ENCODE measurements around the gene TP53BP2.

- TF ChIP-seq, protein P1, sequence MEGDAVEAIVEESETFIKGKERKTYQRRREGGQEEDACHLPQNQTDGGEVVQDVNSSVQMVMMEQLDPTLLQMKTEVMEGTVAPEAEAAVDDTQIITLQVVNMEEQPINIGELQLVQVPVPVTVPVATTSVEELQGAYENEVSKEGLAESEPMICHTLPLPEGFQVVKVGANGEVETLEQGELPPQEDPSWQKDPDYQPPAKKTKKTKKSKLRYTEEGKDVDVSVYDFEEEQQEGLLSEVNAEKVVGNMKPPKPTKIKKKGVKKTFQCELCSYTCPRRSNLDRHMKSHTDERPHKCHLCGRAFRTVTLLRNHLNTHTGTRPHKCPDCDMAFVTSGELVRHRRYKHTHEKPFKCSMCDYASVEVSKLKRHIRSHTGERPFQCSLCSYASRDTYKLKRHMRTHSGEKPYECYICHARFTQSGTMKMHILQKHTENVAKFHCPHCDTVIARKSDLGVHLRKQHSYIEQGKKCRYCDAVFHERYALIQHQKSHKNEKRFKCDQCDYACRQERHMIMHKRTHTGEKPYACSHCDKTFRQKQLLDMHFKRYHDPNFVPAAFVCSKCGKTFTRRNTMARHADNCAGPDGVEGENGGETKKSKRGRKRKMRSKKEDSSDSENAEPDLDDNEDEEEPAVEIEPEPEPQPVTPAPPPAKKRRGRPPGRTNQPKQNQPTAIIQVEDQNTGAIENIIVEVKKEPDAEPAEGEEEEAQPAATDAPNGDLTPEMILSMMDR (IDR thresholded peaks at IDR 0.05) = no peak
- no peak for TF ChIP-seq POLR2A (IDR thresholded peaks at IDR 0.05)
Observed at GRCh38 chr1:223849352-223850254, 3.9 kb upstream of the TP53BP2 start.

Measured in Peyer's patch (tissue), 4 donors.